Measurements from ENCODE around the gene DCXR.

GRCh38 chr17:82029990-82030469, 7.5 kb downstream of the DCXR start:
- TF ChIP-seq CTCF (IDR thresholded peaks at IDR 0.05; ENCODE audit: low read depth, low read length) (no peak), POLR2A (IDR thresholded peaks at IDR 0.05; ENCODE audit: extremely low read depth, insufficient read length) (no peak)
